Measurements from ENCODE around the gene DAGLB.
"Not testable (repeated sequence)": the region's sequence is repeated elsewhere in the genome, so short reads cannot be mapped to it uniquely, and the experiment has no call there.

DAGLB gene

GRCh38 chr7:6395898-6396595 lies 51.7 kb downstream of the DAGLB start:
- no peak for DNase-seq

GRCh38 chr7:6394114-6394513 lies 53.6 kb downstream of the DAGLB start:
- DNase-seq, result no peak

- DNase-seq, result no peak
These were observed 54.1 kb downstream of the DAGLB start for GRCh38 chr7:6393667-6394056.

- no peak for DNase-seq
These were observed 54.8 kb downstream of the DAGLB start for GRCh38 chr7:6392712-6393666.

- DNase-seq, result no peak
These were observed 58.0 kb downstream of the DAGLB start for GRCh38 chr7:6389728-6390127.

- no peak for DNase-seq
These were observed 59.9 kb downstream of the DAGLB start for GRCh38 chr7:6387734-6388294.

- no peak for DNase-seq
These were observed 61.0 kb downstream of the DAGLB start for GRCh38 chr7:6386779-6387178.

- peak; percentile 62 to 72 for DNase-seq
These were observed 61.7 kb downstream of the DAGLB start for GRCh38 chr7:6385909-6386560.

- DNase-seq, result peak; percentile 11 to 39
These were observed 62.5 kb downstream of the DAGLB start for GRCh38 chr7:6385110-6385781.

- DNase-seq, result no peak
These were observed 63.4 kb downstream of the DAGLB start for GRCh38 chr7:6384327-6384726.

- no peak for DNase-seq
These were observed 64.9 kb downstream of the DAGLB start for GRCh38 chr7:6382817-6383216.

GRCh38 chr7:6381846-6382245 lies 65.9 kb downstream of the DAGLB start:
- DNase-seq, result not testable (repeated sequence)

GRCh38 chr7:6380310-6381095 lies 67.3 kb downstream of the DAGLB start:
- no peak for DNase-seq

GRCh38 chr7:6379886-6380285 lies 67.9 kb downstream of the DAGLB start:
- no peak for DNase-seq

GRCh38 chr7:6378556-6378955 lies 69.2 kb downstream of the DAGLB start:
- DNase-seq, result not testable (repeated sequence)

GRCh38 chr7:6376820-6377219 lies 70.9 kb downstream of the DAGLB start:
- DNase-seq, result no peak

- DNase-seq, result no peak
These were observed 72.2 kb downstream of the DAGLB start for GRCh38 chr7:6375348-6376101.

GRCh38 chr7:6367701-6368211 lies 80.0 kb downstream of the DAGLB start:
- DNase-seq, result no peak

GRCh38 chr7:6365451-6365850 lies 82.3 kb downstream of the DAGLB start:
- DNase-seq, result no peak

GRCh38 chr7:6360841-6361240 lies 86.9 kb downstream of the DAGLB start:
- no peak for DNase-seq

GRCh38 chr7:6359734-6360133 lies 88.0 kb downstream of the DAGLB start:
- DNase-seq, result no peak
